ENCODE results near the gene GMPPB. TPM values are rescaled to one million over a fixed set of nuclear protein-coding genes. Genes with fewer than 3 reads are reported as not detected.

The GMPPB gene
- total and polyA plus RNA-seq, 4 donors = 12.6 to 57.8 (median 35.6) TPM

- H3K9me3 ChIP-seq (ENCODE audit: control insufficient read depth in 4 of 4, low read length in 3 of 4) = no peaks in the 10 kb centered on the region
- no peak overlapping the region for H3K9ac ChIP-seq (ENCODE audit: low read depth in 1 of 2, low read length in 2 of 2)
- H3K27me3 ChIP-seq (ENCODE audit: control insufficient read depth in 4 of 4, insufficient read depth in 4 of 4, low read length in 3 of 4) = no peaks in the 10 kb centered on the region
- TF ChIP-seq JUND (IDR thresholded peaks at IDR 0.05) (no peak), RAD21 (IDR thresholded peaks at IDR 0.05) (no peak), FOXA1 (IDR thresholded peaks at IDR 0.05) (no peak), ZBTB33 (IDR thresholded peaks at IDR 0.05) (no peak)
- no peak for DNase-seq (ENCODE audit: low spot score)
- H3K27ac ChIP-seq (ENCODE audit: low read depth in 1 of 2, low read length in 2 of 2) = no peak overlapping the region
- WGBS = 94% methylated on average over 6 of the region's 6 CpGs
- H3K36me3 ChIP-seq (ENCODE audit: control insufficient read depth in 4 of 4, insufficient read depth in 3 of 4, low read depth in 1 of 4, low read length in 3 of 4) = peaks cover 7 to 37% (median 26%) of the 10 kb centered on the region in 4 donors
- peaks cover 0 to 8% (median 0%) of the 10 kb centered on the region in 4 donors for H3K4me1 ChIP-seq (ENCODE audit: control insufficient read depth in 4 of 4, insufficient read depth in 4 of 4, low read length in 3 of 4)
- no peak overlapping the region for H3K4me3 ChIP-seq (ENCODE audit: low read depth in 1 of 3, low read length in 3 of 3)
These were observed 11.0 kb upstream of the GMPPB start for GRCh38 chr3:49734752-49735151.

GRCh38 chr3:49733551-49733950, 9.8 kb upstream of the GMPPB start:
- Histone ChIP-seq H3K4me1 (ENCODE audit: control insufficient read depth in 4 of 4, insufficient read depth in 4 of 4, low read length in 3 of 4) (peaks cover 0 to 4% (median 0%) of the 10 kb centered on the region in 4 donors), H3K36me3 (ENCODE audit: control insufficient read depth in 4 of 4, insufficient read depth in 3 of 4, low read depth in 1 of 4, low read length in 3 of 4) (peaks cover 7 to 37% (median 26%) of the 10 kb centered on the region in 4 donors), H3K9me3 (ENCODE audit: control insufficient read depth in 4 of 4, low read length in 3 of 4) (no peaks in the 10 kb centered on the region), H3K27me3 (ENCODE audit: control insufficient read depth in 4 of 4, insufficient read depth in 4 of 4, low read length in 3 of 4) (no peaks in the 10 kb centered on the region), H3K4me3 (ENCODE audit: low read depth in 1 of 3, low read length in 3 of 3) (no peak overlapping the region), H3K9ac (ENCODE audit: low read depth in 1 of 2, low read length in 2 of 2) (no peak overlapping the region), H3K27ac (ENCODE audit: low read depth in 1 of 2, low read length in 2 of 2) (no peak overlapping the region)
- DNase-seq (ENCODE audit: low spot score) = no peak
- 98% methylated on average over 1 of the region's 1 CpG for WGBS
- TF ChIP-seq NR2F2 (IDR thresholded peaks at IDR 0.05) = no peak
- TF ChIP-seq, protein P1, sequence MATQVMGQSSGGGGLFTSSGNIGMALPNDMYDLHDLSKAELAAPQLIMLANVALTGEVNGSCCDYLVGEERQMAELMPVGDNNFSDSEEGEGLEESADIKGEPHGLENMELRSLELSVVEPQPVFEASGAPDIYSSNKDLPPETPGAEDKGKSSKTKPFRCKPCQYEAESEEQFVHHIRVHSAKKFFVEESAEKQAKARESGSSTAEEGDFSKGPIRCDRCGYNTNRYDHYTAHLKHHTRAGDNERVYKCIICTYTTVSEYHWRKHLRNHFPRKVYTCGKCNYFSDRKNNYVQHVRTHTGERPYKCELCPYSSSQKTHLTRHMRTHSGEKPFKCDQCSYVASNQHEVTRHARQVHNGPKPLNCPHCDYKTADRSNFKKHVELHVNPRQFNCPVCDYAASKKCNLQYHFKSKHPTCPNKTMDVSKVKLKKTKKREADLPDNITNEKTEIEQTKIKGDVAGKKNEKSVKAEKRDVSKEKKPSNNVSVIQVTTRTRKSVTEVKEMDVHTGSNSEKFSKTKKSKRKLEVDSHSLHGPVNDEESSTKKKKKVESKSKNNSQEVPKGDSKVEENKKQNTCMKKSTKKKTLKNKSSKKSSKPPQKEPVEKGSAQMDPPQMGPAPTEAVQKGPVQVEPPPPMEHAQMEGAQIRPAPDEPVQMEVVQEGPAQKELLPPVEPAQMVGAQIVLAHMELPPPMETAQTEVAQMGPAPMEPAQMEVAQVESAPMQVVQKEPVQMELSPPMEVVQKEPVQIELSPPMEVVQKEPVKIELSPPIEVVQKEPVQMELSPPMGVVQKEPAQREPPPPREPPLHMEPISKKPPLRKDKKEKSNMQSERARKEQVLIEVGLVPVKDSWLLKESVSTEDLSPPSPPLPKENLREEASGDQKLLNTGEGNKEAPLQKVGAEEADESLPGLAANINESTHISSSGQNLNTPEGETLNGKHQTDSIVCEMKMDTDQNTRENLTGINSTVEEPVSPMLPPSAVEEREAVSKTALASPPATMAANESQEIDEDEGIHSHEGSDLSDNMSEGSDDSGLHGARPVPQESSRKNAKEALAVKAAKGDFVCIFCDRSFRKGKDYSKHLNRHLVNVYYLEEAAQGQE (IDR thresholded peaks at IDR 0.05) = no peak
- no peak for TF ChIP-seq ZBTB33 (IDR thresholded peaks at IDR 0.05)
- no peak for TF ChIP-seq GABPA (IDR thresholded peaks at IDR 0.05 in 1 of 2, conservative IDR thresholded peaks at IDR 0.05 in 1 of 2)
- no peak for TF ChIP-seq HNF4G (IDR thresholded peaks at IDR 0.05)
- TF ChIP-seq EGR1 (IDR thresholded peaks at IDR 0.05; ENCODE audit: low read depth in 2 of 2) = no peak
- no peak for TF ChIP-seq JUND (IDR thresholded peaks at IDR 0.05)
- no peak for TF ChIP-seq FOXA1 (IDR thresholded peaks at IDR 0.05)
- no peak for TF ChIP-seq RAD21 (IDR thresholded peaks at IDR 0.05)

GRCh38 chr3:49732597-49732996, 8.8 kb upstream of the GMPPB start:
- Histone ChIP-seq H3K36me3 (ENCODE audit: control insufficient read depth in 4 of 4, insufficient read depth in 3 of 4, low read depth in 1 of 4, low read length in 3 of 4) (peaks cover 5 to 39% (median 22%) of the 10 kb centered on the region in 4 donors), H3K4me1 (ENCODE audit: control insufficient read depth in 4 of 4, insufficient read depth in 4 of 4, low read length in 3 of 4) (peaks cover 2 to 9% (median 7%) of the 10 kb centered on the region in 4 donors), H3K9ac (ENCODE audit: low read depth in 1 of 2, low read length in 2 of 2) (no peak overlapping the region), H3K9me3 (ENCODE audit: control insufficient read depth in 4 of 4, low read length in 3 of 4) (no peaks in the 10 kb centered on the region), H3K27ac (ENCODE audit: low read depth in 1 of 2, low read length in 2 of 2) (no peak overlapping the region), H3K4me3 (ENCODE audit: low read depth in 1 of 3, low read length in 3 of 3) (no peak overlapping the region), H3K27me3 (ENCODE audit: control insufficient read depth in 4 of 4, insufficient read depth in 4 of 4, low read length in 3 of 4) (no peaks in the 10 kb centered on the region)
- WGBS = 95% methylated on average over 11 of the region's 11 CpGs
- TF ChIP-seq EGR1 (IDR thresholded peaks at IDR 0.05; ENCODE audit: low read depth in 2 of 2) (no peak), JUND (IDR thresholded peaks at IDR 0.05) (no peak), FOXA1 (IDR thresholded peaks at IDR 0.05) (no peak), GABPA (IDR thresholded peaks at IDR 0.05 in 1 of 2, conservative IDR thresholded peaks at IDR 0.05 in 1 of 2) (no peak), RAD21 (IDR thresholded peaks at IDR 0.05) (no peak), ZBTB33 (IDR thresholded peaks at IDR 0.05) (no peak), ATF3 (IDR thresholded peaks at IDR 0.05) (no peak), HNF4A (conservative IDR thresholded peaks at IDR 0.05) (no peak)
- TF ChIP-seq, protein P2, sequence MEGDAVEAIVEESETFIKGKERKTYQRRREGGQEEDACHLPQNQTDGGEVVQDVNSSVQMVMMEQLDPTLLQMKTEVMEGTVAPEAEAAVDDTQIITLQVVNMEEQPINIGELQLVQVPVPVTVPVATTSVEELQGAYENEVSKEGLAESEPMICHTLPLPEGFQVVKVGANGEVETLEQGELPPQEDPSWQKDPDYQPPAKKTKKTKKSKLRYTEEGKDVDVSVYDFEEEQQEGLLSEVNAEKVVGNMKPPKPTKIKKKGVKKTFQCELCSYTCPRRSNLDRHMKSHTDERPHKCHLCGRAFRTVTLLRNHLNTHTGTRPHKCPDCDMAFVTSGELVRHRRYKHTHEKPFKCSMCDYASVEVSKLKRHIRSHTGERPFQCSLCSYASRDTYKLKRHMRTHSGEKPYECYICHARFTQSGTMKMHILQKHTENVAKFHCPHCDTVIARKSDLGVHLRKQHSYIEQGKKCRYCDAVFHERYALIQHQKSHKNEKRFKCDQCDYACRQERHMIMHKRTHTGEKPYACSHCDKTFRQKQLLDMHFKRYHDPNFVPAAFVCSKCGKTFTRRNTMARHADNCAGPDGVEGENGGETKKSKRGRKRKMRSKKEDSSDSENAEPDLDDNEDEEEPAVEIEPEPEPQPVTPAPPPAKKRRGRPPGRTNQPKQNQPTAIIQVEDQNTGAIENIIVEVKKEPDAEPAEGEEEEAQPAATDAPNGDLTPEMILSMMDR (IDR thresholded peaks at IDR 0.05; ENCODE audit: low read depth, low read length, missing input control) = no peak
- no peak for DNase-seq (ENCODE audit: low spot score)

All from liver (tissue), 9 donors.